HepG2 (cell line): ENCODE data around the gene ZNF19. TPM values are rescaled to one million over a fixed set of nuclear protein-coding genes. Genes with fewer than 3 reads are reported as not detected.
A peak's percentile ranks its signal among the peaks of the same experiment; 100 is the strongest.

ENCODE experiments used
- ARHGAP35 ChIP-seq: sonication (generic); formaldehyde crosslinking; IDR thresholded peaks from 2 replicates; pipeline ENCODE4 v1.9.0; 2022; ENCODE audit warnings: mild to moderate bottlenecking, inconsistent platforms, moderate library complexity, missing genetic modification reagents, borderline replicate concordance
- HDAC1 ChIP-seq: sonication (generic); formaldehyde crosslinking; IDR thresholded peaks from 2 replicates; pipeline ENCODE4 v1.5.1; 2020; ENCODE audit warnings: mild to moderate bottlenecking, missing genetic modification reagents
- HNF4G ChIP-seq, 2 experiments: sonication (generic) in 1 of 2; formaldehyde crosslinking in 1 of 2; IDR thresholded peaks; 2 replicates each; pipeline versions ENCODE4 v1.4.0 to v1.6.1; 2011 to 2020; ENCODE audit warnings: borderline replicate concordance in 2 of 2, low read depth in 2 of 2, mild to moderate bottlenecking in 2 of 2, low read length in 1 of 2, missing genetic modification reagents in 1 of 2, moderate library complexity in 1 of 2
- HOXA5 ChIP-seq: sonication (generic); formaldehyde crosslinking; IDR thresholded peaks from 2 replicates; pipeline ENCODE4 v1.4.0; 2020; ENCODE audit warnings: missing genetic modification reagents
- ISL2 ChIP-seq: sonication (generic); formaldehyde crosslinking; IDR thresholded peaks from 2 replicates; pipeline ENCODE4 v1.5.0; 2020; ENCODE audit warnings: missing genetic modification reagents
- MYNN ChIP-seq: sonication (generic); formaldehyde crosslinking; IDR thresholded peaks from 2 replicates; pipeline ENCODE4 v1.4.0; 2020; ENCODE audit warnings: mild to moderate bottlenecking, low read depth, missing genetic modification reagents
- NFE2L2 ChIP-seq: fragments of 150-350 bp; IDR thresholded peaks from 2 replicates; pipeline ENCODE4 v1.6.1; 2014; ENCODE audit warnings: low read length
- NR2C2 ChIP-seq: sonication (generic); formaldehyde crosslinking; IDR thresholded peaks from 2 replicates; pipeline ENCODE4 v1.4.0; 2020; ENCODE audit warnings: missing genetic modification reagents, mild to moderate bottlenecking, moderate library complexity, borderline replicate concordance
- NR2F6 ChIP-seq, 2 experiments: IDR thresholded peaks; 2 replicates each; pipeline ENCODE4 v1.6.1; 2016; ENCODE audit warnings: antibody characterized with exemption in 1 of 2, mild to moderate bottlenecking in 1 of 2
- POLR2AphosphoS2 ChIP-seq: IDR thresholded peaks from 2 replicates; pipeline ENCODE4 v1.6.1; 2011; ENCODE audit warnings: low read depth, low read length, improper control_type of control experiment
- RAD51 ChIP-seq: fragments of 450-650 bp; IDR thresholded peaks from 2 replicates; pipeline ENCODE4 v1.6.1; 2016; ENCODE audit warnings: borderline replicate concordance
- RFXANK ChIP-seq: IDR thresholded peaks from 2 replicates; pipeline ENCODE4 v1.6.1; 2016
- SALL2 ChIP-seq: sonication (generic); formaldehyde crosslinking; IDR thresholded peaks from 2 replicates; pipeline ENCODE4 v1.8.1; 2023; ENCODE audit warnings: mild to moderate bottlenecking, missing genetic modification reagents, inconsistent platforms
- SKI ChIP-seq: fragments of 450-650 bp; IDR thresholded peaks from one replicate; pipeline ENCODE4 v1.6.1; 2018; ENCODE audit warnings: mild to moderate bottlenecking; ENCODE audit not compliant: partially characterized antibody
- TOE1 ChIP-seq: sonication (generic); formaldehyde crosslinking; IDR thresholded peaks from 2 replicates; pipeline ENCODE4 v1.4.0; 2020; ENCODE audit warnings: mild to moderate bottlenecking, missing genetic modification reagents
- YEATS4 ChIP-seq: sonication (generic); formaldehyde crosslinking; IDR thresholded peaks from 2 replicates; pipeline ENCODE4 v1.4.0; 2020; ENCODE audit warnings: missing genetic modification reagents, borderline replicate concordance
- ZFP90 ChIP-seq: sonication (generic); formaldehyde crosslinking; IDR thresholded peaks from 2 replicates; pipeline ENCODE4 v1.8.0; 2022; ENCODE audit warnings: missing genetic modification reagents, mild to moderate bottlenecking, inconsistent platforms, borderline replicate concordance
- ZNF101 ChIP-seq: sonication (generic); formaldehyde crosslinking; IDR thresholded peaks from 2 replicates; pipeline ENCODE4 v1.4.0; 2020; ENCODE audit warnings: mild to moderate bottlenecking, low read depth, missing genetic modification reagents, borderline replicate concordance
- ZNF142 ChIP-seq: sonication (generic); formaldehyde crosslinking; IDR thresholded peaks from 2 replicates; pipeline ENCODE4 v1.4.0; 2020; ENCODE audit warnings: missing genetic modification reagents
- ZNF224 ChIP-seq: sonication (generic); formaldehyde crosslinking; IDR thresholded peaks from 2 replicates; pipeline ENCODE4 v1.5.0; 2020; ENCODE audit warnings: mild to moderate bottlenecking, missing genetic modification reagents
- ZNF580 ChIP-seq: IDR thresholded peaks from 2 replicates; pipeline ENCODE4 v1.6.1; 2016; ENCODE audit warnings: low read depth, borderline replicate concordance
- ZNF644 ChIP-seq: IDR thresholded peaks from 2 replicates; pipeline ENCODE4 v1.6.1; 2016; ENCODE audit warnings: low read depth
- ZNF790 ChIP-seq: sonication (generic); formaldehyde crosslinking; IDR thresholded peaks from 2 replicates; pipeline ENCODE4 v1.8.0; 2022; ENCODE audit warnings: missing genetic modification reagents, mild to moderate bottlenecking, borderline replicate concordance
- polyA plus RNA-seq, 8 experiments: library from polyadenylated mRNA; depleted of rRNA in 3 of 8; stranded (reverse) in 7 of 8; unstranded in 1 of 8; fragments of >200 nt; fragmentation: Illumina TruSeq in 4 of 8; extraction: Trizol in 4 of 8; gene quantifications; 2 replicates each; pipeline versions ENCODE4 v1.2.1 to v1.2.3, GENCODE V29; 2011 to 2016; ENCODE audit warnings: low read depth in 4 of 8, missing spikeins in 1 of 8, mixed read lengths in 1 of 8; ENCODE audit not compliant: insufficient read depth in 1 of 8
- total RNA-seq, 5 experiments: library from RNA; depleted of rRNA; stranded (reverse); fragments of >200 nt; fragmentation: Illumina TruSeq; extraction: Trizol; gene quantifications; 2 replicates each; pipeline ENCODE4 v1.2.3, GENCODE V29; 2016; ENCODE audit warnings: low read depth in 1 of 5
- TF ChIP-seq, protein P1 (sequence below): sonication (generic); formaldehyde crosslinking; IDR thresholded peaks from 2 replicates; pipeline ENCODE4 v1.8.0; 2022; ENCODE audit warnings: mild to moderate bottlenecking, missing genetic modification reagents; ENCODE audit not compliant: insufficient replicate concordance

The ZNF19 gene
- total and polyA plus RNA-seq, 2 of the 13 experiments (the other 11 are each of a cell fraction or from before 2014, with no cell fraction given), result 3.2 to 5.8 TPM

- TF ChIP-seq, protein P1, sequence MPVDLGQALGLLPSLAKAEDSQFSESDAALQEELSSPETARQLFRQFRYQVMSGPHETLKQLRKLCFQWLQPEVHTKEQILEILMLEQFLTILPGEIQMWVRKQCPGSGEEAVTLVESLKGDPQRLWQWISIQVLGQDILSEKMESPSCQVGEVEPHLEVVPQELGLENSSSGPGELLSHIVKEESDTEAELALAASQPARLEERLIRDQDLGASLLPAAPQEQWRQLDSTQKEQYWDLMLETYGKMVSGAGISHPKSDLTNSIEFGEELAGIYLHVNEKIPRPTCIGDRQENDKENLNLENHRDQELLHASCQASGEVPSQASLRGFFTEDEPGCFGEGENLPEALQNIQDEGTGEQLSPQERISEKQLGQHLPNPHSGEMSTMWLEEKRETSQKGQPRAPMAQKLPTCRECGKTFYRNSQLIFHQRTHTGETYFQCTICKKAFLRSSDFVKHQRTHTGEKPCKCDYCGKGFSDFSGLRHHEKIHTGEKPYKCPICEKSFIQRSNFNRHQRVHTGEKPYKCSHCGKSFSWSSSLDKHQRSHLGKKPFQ, result no peak
- peak; percentile 90 for TF ChIP-seq ZNF580 (CRISPR knock-in tag)
- TF ChIP-seq RFXANK (CRISPR knock-in tag), result peak; percentile 94
- 0 out of 2 replicates have a peak, but pooled peaks have one; percentile 74 for TF ChIP-seq ZNF224 (CRISPR knock-in tag)
- no peak for TF ChIP-seq NFE2L2
- peak; percentile 96; the same call in 1 of the 2 replicates for TF ChIP-seq ZNF101
- TF ChIP-seq HOXA5 (CRISPR knock-in tag), result peak; percentile 99
- peak; percentile 92 for TF ChIP-seq ARHGAP35 (CRISPR knock-in tag)
- TF ChIP-seq RAD51, result no peak
- no peak for TF ChIP-seq SKI
- peak; percentile 97 for TF ChIP-seq ZFP90 (CRISPR knock-in tag)
- TF ChIP-seq ZNF142, result peak; percentile 79
- no peak for TF ChIP-seq NR2F6 (IDR thresholded peaks at IDR 0.05)
- 0 out of 2 replicates have a peak, but pooled peaks have one; percentile 28 for TF ChIP-seq NR2F6 (CRISPR knock-in tag; IDR thresholded peaks at IDR 0.05)
- 0 out of 2 replicates have a peak, but pooled peaks have one; percentile 22 for TF ChIP-seq NR2C2
- TF ChIP-seq POLR2AphosphoS2, result no peak
- no peak for TF ChIP-seq ZNF644 (CRISPR knock-in tag)
- TF ChIP-seq ISL2 (CRISPR knock-in tag), result peak; percentile 80
- TF ChIP-seq TOE1 (CRISPR knock-in tag), result peak; percentile 96
- no peak for TF ChIP-seq MYNN (CRISPR knock-in tag)
- TF ChIP-seq ZNF790 (CRISPR knock-in tag), result peak; percentile 94; the same call in 1 of the 2 replicates
- TF ChIP-seq HNF4G (IDR thresholded peaks at IDR 0.05; ENCODE audit: borderline replicate concordance, low read depth, low read length), result 0 out of 2 replicates have a peak, but pooled peaks have one; percentile 11
- TF ChIP-seq HNF4G (CRISPR knock-in tag; IDR thresholded peaks at IDR 0.05; ENCODE audit: borderline replicate concordance, low read depth), result no peak
- peak; percentile 77 for TF ChIP-seq HDAC1 (CRISPR knock-in tag)
- TF ChIP-seq YEATS4, result 0 out of 2 replicates have a peak, but pooled peaks have one; percentile 30
- peak; percentile 78; the same call in 1 of the 2 replicates for TF ChIP-seq SALL2 (CRISPR knock-in tag)
Measured at GRCh38 chr16:71467810-71468209, 21.3 kb downstream of the ZNF19 start (continued).
